Activated naive CD8-positive, alpha-beta T cell treated with anti-CD3 and anti-CD28 coated beads, Interleukin-2, amount 10 ng/mL, durations not matched to agents 7 days and 5 days (primary cell): ENCODE data around the gene HIF3A. TPM values are rescaled to one million over a fixed set of nuclear protein-coding genes. Genes with fewer than 3 reads are reported as not detected.
"Not testable (repeated sequence)": the region's sequence is repeated elsewhere in the genome, so short reads cannot be mapped to it uniquely, and the experiment has no call there.

Source experiments
- ATAC-seq: fragments of 150-1000 bp; cut with Tn5 transposase; one replicate; pipeline ENCODE4 v1.10.0; 2021; ENCODE audit warnings: low read depth, moderate library complexity
- POLR2A ChIA-PET: fragments of 350-600 bp; sonication (Branson Sonifier 250); formaldehyde crosslinking; loops from one replicate; lab custom pipeline; 2021; ENCODE audit warnings: antibody characterized with exemption; lab: Charles Lee
- DNase-seq: peaks from one replicate; pipeline ENCODE4 v3.0.0; 2021
- H3K27ac Mint-ChIP-seq: one replicate; pipeline ENCODE4 v1.8.0; 2022; ENCODE audit warnings: mild to moderate bottlenecking, mixed read lengths
- H3K27me3 Mint-ChIP-seq: one replicate; pipeline ENCODE4 v1.8.0; 2022; ENCODE audit warnings: mild to moderate bottlenecking, moderate library complexity, mixed read lengths
- H3K36me3 Mint-ChIP-seq: one replicate; pipeline ENCODE4 v1.8.0; 2021; ENCODE audit warnings: mild to moderate bottlenecking, mixed read lengths
- H3K4me1 Mint-ChIP-seq: one replicate; pipeline ENCODE4 v1.8.0; 2021; ENCODE audit warnings: mixed read lengths
- H3K4me3 Mint-ChIP-seq: one replicate; pipeline ENCODE4 v1.8.0; 2022; ENCODE audit warnings: mild to moderate bottlenecking, moderate library complexity, mixed read lengths
- H3K9me3 Mint-ChIP-seq: one replicate; pipeline ENCODE4 v1.8.0; 2021; ENCODE audit warnings: mixed read lengths
- total RNA-seq, 2 experiments: library from RNA; stranded (reverse); gene quantifications; one replicate each; pipeline ENCODE4 v1.2.3, GENCODE V29; 2021

Gene HIF3A
- total RNA-seq = not detected

DNA sequence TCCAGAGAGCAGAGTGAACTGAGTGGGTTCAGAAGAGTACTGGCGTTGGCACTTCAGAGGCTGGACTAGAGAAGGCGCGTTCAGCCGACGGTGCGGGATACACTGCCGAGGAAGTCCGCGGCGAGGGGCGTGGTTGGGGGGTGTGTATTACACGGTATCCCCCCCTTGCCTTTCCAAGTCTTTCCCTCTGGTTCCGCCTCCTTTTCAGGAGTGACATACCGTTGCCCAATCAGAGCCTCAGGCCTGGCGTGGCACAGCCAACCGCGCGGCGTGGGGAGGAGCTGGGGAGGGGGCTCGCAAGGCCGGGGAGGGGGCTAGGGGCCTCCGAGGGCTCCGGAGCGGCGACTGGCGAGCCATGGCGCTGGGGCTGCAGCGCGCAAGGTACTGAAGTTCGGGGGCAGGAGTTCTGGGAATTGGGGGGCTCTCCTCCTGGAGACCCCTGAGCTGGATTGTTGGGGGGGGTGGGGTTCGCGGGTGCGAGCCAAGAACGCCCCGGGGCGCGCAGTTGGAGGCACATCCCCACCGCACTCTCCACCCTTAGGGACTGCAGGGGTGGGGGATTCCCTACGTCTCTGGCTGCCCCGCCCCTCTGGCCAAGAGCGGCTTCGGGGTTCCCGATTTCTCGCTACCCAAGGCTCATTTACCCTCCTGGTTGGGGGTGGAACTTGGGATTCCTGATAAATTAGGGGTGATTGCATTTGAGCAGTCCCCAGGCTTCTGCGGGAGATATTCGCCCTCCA lies at the start of gene HIF3A:
Gene HIF3A (plus strand): TSS at position 321 of the 740 bp plus-strand sequence. CDS start 35 bp downstream, at position 356.
- POLR2A ChIA-PET = no interaction called here
- Mint-ChIP-seq H3K36me3 (no peaks in the 10 kb centered on the region), H3K4me3 (no peak within 1 kb of the TSS), H3K27ac (no peak within 1 kb of the TSS), H3K9me3 (no peaks in the 10 kb centered on the region), H3K4me1 (no peaks in the 10 kb centered on the region), H3K27me3 (peaks cover 34% of the 10 kb centered on the region)
- no peak for DNase-seq
- no peak for ATAC-seq

DNA sequence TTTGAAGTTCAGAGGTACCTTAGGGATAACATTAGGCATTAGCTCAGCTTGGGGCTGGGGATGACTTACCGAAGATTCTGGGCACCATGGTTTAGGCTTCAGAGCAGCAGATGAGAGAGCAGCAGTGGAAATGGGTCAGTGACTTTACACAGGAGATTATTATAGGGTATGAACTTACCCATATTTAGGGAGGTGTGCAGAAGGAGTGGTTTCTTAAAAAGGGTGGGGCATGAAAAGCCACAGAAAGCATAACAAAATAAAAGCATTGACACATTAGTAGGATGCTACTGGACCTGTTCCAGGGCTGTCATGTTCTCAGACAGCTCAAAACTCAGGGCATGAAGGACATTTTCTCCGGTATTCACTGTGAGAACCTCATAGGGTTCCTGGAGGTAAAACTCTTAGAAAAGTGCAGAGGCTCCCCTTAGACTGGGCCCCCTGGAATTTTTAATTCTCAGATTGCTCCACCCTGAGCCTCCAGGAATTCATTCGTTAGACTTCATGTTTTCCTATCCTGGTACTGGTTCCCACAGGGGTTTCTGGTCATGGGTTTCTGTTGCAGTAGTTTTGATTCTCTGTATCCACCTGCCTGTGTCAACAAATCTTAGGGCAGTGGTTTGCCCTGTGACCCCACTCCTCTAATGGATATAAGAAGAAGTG lies 46.6 kb upstream of the HIF3A start:
- Mint-ChIP-seq H3K36me3 (no peaks in the 10 kb centered on the region), H3K27ac (no peak overlapping the region), H3K4me1 (peaks cover 5% of the 10 kb centered on the region), H3K9me3 (no peaks in the 10 kb centered on the region), H3K27me3 (peaks cover 84% of the 10 kb centered on the region), H3K4me3 (no peak overlapping the region)
- POLR2A ChIA-PET = no interaction called here
- DNase-seq = no peak
- ATAC-seq = no peak

DNA sequence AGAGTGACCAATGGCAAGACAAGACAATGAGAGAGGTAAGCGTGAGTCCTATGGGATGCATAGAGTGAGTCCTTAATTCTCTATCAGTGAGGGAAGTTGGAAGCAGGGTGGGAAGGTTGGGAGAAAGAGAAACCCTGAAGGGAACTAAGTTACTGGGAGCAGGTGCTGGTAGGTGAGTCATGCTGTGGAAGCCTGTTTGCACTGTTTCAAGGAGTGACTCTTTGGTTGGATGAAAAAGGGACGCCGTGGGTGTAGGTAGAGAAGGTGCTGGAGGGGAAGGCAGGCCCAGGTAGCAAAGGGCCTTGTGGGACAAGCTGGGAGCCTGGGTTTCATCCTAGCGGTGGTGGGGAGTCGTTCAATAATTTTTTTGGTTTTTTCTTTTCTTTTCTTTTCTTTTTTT lies 45.4 kb upstream of the HIF3A start:
- Mint-ChIP-seq H3K4me1 (peaks cover 5% of the 10 kb centered on the region), H3K9me3 (no peaks in the 10 kb centered on the region), H3K27me3 (peaks cover 85% of the 10 kb centered on the region), H3K4me3 (no peak overlapping the region), H3K27ac (peak overlapping the region; percentile 19), H3K36me3 (no peaks in the 10 kb centered on the region)
- ATAC-seq (no peak), DNase-seq (no peak)
- POLR2A ChIA-PET = no interaction called here

DNA sequence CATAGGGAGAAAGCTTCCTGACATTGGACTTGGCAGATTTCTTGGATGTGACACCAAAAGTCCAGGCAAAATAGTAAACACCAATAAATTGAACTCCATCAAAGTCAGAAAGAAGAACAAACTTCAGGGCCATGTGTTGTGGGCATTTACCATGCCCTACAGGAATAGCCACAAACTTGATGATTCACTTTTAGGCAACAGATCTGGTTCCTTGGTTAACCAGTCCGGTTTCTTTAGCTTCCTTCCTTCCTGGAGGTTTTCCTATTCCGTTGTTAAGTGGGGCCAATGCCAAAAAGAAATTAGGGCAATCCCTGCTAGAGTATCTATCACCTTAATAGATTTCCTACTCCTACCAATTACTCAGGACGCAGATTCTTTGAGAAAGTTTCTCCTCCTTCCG lies 42.1 kb upstream of the HIF3A start:
- peaks cover 5% of the 10 kb centered on the region for H3K4me1 Mint-ChIP-seq
- ATAC-seq (no peak), DNase-seq (no peak)
- no peak overlapping the region for H3K4me3 Mint-ChIP-seq
- peaks cover 87% of the 10 kb centered on the region for H3K27me3 Mint-ChIP-seq
- POLR2A ChIA-PET = no interaction called here
- H3K27ac Mint-ChIP-seq = no peak overlapping the region
- H3K9me3 Mint-ChIP-seq = no peaks in the 10 kb centered on the region
- no peaks in the 10 kb centered on the region for H3K36me3 Mint-ChIP-seq

DNA sequence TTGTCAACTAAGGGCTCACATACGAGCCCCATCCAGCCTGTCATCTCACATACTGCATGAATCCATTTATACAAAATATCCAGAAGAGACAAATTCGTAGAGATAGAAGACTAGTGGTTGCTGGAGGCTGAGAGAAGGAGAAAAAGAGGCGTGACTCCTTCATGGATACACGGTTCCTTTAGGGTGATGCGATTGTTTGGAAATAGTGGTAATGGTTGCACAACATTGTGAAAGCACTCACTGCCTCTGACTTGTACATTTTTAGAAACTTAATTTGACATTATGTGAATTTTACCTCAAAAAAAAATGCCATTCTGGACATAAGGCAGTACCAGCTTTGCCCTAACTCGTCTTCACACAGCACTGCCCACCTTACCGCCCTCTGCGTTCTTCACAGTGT lies 40.0 kb upstream of the HIF3A start:
- no peak overlapping the region for H3K27ac Mint-ChIP-seq
- peaks cover 5% of the 10 kb centered on the region for H3K4me1 Mint-ChIP-seq
- H3K36me3 Mint-ChIP-seq = no peaks in the 10 kb centered on the region
- no peak overlapping the region for H3K4me3 Mint-ChIP-seq
- H3K9me3 Mint-ChIP-seq = no peaks in the 10 kb centered on the region
- no peak for ATAC-seq
- H3K27me3 Mint-ChIP-seq = peaks cover 91% of the 10 kb centered on the region
- no peak for DNase-seq
- POLR2A ChIA-PET = no interaction called here

DNA sequence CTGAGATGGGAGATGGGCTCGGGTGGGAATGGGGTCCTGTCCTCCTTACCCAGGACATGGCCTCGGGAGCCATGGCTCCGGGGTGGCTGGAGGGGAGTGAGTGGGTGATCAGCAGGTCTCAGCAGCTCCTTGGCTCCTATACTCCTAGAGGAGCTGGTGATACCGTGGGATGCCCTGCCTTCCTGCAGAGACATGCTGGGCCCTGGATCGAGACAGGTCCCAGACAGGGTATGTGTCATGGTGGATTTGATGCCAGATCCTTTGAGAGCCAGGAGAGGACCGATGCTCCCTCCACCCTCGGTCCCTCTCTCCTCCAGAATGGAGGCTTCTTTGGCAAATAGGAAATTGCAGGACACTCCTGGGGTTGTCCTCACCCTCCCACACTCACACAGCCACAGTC lies 35.3 kb upstream of the HIF3A start:
- DNase-seq, H3K36me3 Mint-ChIP-seq, H3K9me3 Mint-ChIP-seq, H3K4me3 Mint-ChIP-seq, POLR2A ChIA-PET, H3K27ac Mint-ChIP-seq, ATAC-seq: not testable (repeated sequence)
- Mint-ChIP-seq H3K4me1 (peaks cover 13% of the 10 kb centered on the region), H3K27me3 (peaks cover 84% of the 10 kb centered on the region)

DNA sequence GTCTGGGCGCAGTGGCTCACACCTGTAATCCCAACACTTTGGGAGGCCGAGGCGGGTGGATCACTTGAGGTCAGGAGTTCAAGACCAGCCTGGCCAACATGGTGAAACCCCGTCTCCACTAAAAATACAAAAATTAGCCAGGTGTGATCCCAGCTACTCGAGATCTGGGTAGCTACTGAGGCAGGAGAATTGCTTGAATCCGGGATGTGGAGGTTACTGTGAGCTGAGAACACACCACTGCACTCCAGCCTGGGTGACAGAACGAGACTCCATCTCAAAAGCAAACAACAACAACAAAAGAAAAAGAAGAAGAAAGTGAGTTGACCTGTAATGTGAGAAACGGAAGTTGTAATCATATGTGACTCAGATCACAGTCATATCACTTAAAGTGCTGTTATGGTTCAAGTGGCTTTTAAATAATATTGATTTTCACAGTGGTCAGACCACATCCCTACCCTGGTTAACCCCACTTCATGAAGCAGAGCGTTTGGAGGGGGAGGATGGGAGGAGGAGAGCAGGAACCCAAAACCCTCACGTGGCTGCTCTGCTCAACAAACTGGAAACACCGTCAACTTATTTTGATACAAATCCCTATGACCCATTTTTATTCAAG lies 34.1 kb upstream of the HIF3A start:
- not testable (repeated sequence) for DNase-seq, H3K36me3 Mint-ChIP-seq, H3K9me3 Mint-ChIP-seq
- POLR2A ChIA-PET = interaction anchor here (1.0 kb wide), 1 partner anchor 184 kb away, joined by 3 read pairs; no protein-coding TSS in a partner anchor
- peak overlapping the region; percentile 49 for H3K4me3 Mint-ChIP-seq
- peaks cover 13% of the 10 kb centered on the region for H3K4me1 Mint-ChIP-seq
- H3K27me3 Mint-ChIP-seq = peaks cover 82% of the 10 kb centered on the region
- peak; percentile 85 for ATAC-seq
- H3K27ac Mint-ChIP-seq = peak overlapping the region; percentile 67

DNA sequence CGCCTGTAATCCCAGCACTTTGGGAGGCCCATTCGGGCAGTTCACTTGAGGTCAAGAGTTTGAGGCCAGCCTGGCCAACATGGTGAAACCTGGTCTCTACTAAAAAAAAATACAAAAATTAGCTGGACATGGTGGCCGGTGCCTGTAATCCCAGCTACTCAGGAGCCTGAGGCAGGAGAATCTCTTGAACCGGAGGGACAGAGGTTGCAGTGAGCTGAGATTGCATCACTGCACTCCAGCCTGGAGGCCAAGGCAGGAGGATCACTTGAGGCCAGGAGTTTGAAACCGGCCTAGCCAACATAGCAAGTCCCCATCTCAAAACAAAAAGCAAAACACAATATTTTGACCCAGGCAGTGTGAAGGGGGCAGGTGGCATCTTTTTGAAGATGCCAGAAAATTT lies 32.0 kb upstream of the HIF3A start:
- H3K36me3 Mint-ChIP-seq, H3K27ac Mint-ChIP-seq, ATAC-seq, DNase-seq, H3K4me3 Mint-ChIP-seq, H3K9me3 Mint-ChIP-seq: not testable (repeated sequence)
- Mint-ChIP-seq H3K27me3 (peaks cover 83% of the 10 kb centered on the region), H3K4me1 (peaks cover 16% of the 10 kb centered on the region)
- POLR2A ChIA-PET = interaction anchor here (0.6 to 1.3 kb wide), 3 partner anchors 15 to 236 kb away, joined by 3 to 5 read pairs (median 3); no protein-coding TSS in a partner anchor

DNA sequence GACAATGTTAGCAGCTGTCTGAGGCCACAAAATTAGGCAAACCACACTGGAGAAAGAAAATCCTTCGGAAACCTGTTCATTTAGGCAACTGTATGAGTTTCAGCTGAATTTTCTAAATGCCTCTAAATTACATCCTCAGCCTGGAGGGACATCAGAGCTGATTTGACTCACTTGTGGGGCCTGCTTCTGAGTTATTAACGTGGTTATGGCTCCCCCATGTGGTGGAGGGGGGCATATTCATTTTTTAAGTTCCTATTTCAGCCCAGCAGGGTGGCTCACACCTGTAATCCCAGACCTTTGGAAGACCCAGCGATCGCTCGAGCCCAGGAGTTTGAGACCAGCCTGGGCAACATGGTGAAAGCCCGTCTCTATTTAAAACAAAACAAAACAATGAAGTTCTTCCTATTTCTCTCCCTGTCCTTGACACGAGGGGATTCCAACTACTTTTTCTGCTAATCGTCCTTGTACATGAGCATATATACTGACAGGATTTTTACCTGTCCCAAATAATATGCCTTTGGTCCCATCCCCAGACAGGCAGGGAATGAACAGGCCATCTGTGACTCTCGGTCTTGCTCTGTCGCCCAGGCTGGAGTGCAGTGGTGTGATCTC lies 31.5 kb upstream of the HIF3A start:
- H3K36me3 Mint-ChIP-seq = no peaks in the 10 kb centered on the region
- no peak overlapping the region for H3K27ac Mint-ChIP-seq
- ATAC-seq (peak; percentile 54), DNase-seq (peak; percentile 51)
- no peaks in the 10 kb centered on the region for H3K9me3 Mint-ChIP-seq
- POLR2A ChIA-PET = interaction anchor here (0.6 to 1.3 kb wide), 3 partner anchors 71 to 496 kb away, joined by 3 to 5 read pairs (median 5); partner anchors contain the start of gene SIX5
- peaks cover 16% of the 10 kb centered on the region for H3K4me1 Mint-ChIP-seq
- H3K4me3 Mint-ChIP-seq = no peak overlapping the region
- H3K27me3 Mint-ChIP-seq = peaks cover 82% of the 10 kb centered on the region

DNA sequence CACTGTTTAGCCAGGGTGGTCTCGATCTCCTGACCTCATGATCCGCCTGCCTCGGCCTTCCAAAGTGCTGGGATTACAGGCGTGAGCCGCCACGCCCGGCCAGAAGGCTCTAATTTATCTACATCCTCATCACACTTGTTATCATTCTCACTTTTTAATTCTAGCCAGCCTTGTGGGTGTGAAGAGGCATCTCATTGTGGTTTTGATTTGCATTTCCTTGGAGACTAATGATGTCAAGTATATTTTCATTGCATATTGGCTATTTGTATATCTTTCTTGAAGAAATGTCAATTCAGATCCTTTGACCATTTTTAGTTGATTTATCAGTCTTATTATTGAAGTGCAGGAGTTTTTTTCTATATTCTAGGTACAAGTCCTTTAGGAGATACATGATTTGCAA lies 27.7 kb upstream of the HIF3A start:
- Mint-ChIP-seq H3K9me3 (no peaks in the 10 kb centered on the region), H3K27me3 (peaks cover 78% of the 10 kb centered on the region), H3K4me3 (no peak overlapping the region), H3K4me1 (peaks cover 4% of the 10 kb centered on the region), H3K36me3 (no peaks in the 10 kb centered on the region), H3K27ac (no peak overlapping the region)
- POLR2A ChIA-PET = no interaction called here
- ATAC-seq (no peak), DNase-seq (no peak)

DNA sequence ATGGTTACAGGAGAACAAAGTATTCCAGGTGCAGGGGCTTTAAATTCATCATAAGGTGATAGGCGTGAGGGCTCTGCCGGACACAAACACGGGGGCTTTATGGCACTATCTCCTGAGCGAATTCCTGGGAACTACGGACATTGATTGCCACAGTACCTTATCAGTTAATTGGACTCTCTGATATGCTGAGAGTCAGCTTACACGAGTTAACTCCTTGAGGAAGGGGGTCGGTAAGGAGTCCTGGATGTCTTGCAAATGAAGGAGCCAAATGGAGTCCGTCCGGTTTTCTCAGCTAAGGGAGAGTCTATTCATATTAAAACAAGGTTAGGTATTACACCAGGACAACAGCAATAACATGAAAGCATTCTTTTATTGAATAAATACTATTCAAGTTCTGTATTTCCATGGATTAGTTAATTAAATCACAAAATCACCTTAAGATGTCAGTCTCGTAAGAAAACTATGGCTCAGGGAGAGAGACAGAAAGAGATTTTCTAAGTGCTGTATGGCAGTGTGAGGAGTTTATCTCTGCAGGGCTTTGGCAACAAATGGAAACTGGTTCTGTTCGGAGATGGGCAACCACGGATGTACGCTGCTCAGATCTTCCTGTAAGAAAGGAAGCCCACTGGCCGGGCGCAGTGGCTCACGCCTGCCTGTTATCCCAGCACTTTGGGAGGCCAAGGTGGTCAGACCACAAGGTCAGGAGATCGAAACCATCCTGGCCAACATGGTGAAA lies 26.2 kb upstream of the HIF3A start:
- no peak for ATAC-seq
- POLR2A ChIA-PET = interaction anchor here (0.6 kb wide), 1 partner anchor 12 kb away, joined by 3 read pairs; no protein-coding TSS in a partner anchor
- no peak overlapping the region for H3K27ac Mint-ChIP-seq

DNA sequence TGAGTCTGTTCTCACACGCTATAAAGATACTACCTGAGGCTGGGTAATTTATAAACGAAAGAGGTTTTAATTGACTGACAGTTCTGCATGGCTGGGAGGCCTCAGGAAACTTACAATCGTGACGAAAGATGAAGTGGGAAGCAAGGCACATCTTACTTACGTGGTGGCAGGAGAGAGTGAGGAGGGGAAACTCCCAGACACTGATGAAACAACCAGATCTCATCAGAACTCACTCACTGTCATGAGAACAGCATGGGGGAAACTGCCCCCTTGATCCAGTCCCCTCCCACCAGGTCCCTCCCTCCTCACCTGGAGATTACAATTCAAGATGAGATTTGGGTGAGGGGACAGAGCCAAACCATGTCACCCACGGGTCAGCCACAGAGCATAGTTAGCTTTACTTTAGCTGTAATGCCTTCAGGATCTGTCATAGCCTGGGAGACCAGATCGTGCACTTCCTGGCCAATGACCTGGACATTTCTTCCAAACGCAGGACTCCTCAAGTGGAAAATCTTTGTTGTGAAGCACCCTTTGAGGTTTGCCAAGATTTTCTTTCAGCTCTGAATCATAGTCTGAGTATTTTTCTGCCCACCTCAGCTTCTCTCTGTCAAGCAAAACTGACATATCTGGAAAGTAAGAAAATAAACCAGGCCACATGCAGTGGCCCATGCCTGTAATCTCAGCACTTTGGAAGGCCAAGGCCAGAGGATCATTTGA lies 25.2 kb upstream of the HIF3A start:
- POLR2A ChIA-PET = no interaction called here
- Mint-ChIP-seq H3K27ac (no peak overlapping the region), H3K36me3 (no peaks in the 10 kb centered on the region), H3K4me3 (no peak overlapping the region), H3K9me3 (no peaks in the 10 kb centered on the region), H3K4me1 (peaks cover 3% of the 10 kb centered on the region), H3K27me3 (peaks cover 53% of the 10 kb centered on the region)
- DNase-seq (no peak), ATAC-seq (no peak)

More for the DNA sequence above, 26.2 kb upstream of the HIF3A start:
- H3K4me1 Mint-ChIP-seq = peaks cover 3% of the 10 kb centered on the region
- H3K27me3 Mint-ChIP-seq = peaks cover 62% of the 10 kb centered on the region
- no peaks in the 10 kb centered on the region for H3K9me3 Mint-ChIP-seq
- no peak for DNase-seq
- no peaks in the 10 kb centered on the region for H3K36me3 Mint-ChIP-seq
- no peak overlapping the region for H3K4me3 Mint-ChIP-seq
